HepG2 (cell line): ENCODE measurements around the gene SPOP. TPM values are rescaled to one million over a fixed set of nuclear protein-coding genes. Genes with fewer than 3 reads are reported as not detected.

Source experiments
- IKZF1 ChIP-seq: fragments of 450-650 bp; IDR thresholded peaks from 2 replicates; pipeline ENCODE4 v1.7.1; 2016
- REXO4 ChIP-seq: sonication (generic); formaldehyde crosslinking; IDR thresholded peaks from 2 replicates; pipeline ENCODE4 v1.8.0; 2022; ENCODE audit warnings: missing genetic modification reagents, mild to moderate bottlenecking, borderline replicate concordance
- ZFX ChIP-seq: sonication (generic); formaldehyde crosslinking; IDR thresholded peaks from 2 replicates; pipeline ENCODE4 v1.4.0; 2020; ENCODE audit warnings: mild to moderate bottlenecking, low read depth, missing genetic modification reagents, moderate library complexity
- ZMYM2 ChIP-seq: sonication (generic); formaldehyde crosslinking; IDR thresholded peaks from 2 replicates; pipeline ENCODE4 v1.8.0; 2022; ENCODE audit warnings: mild to moderate bottlenecking, missing genetic modification reagents
- ZNF530 ChIP-seq: sonication (generic); formaldehyde crosslinking; IDR thresholded peaks from 2 replicates; pipeline ENCODE4 v1.5.0; 2020; ENCODE audit warnings: low read depth, mild to moderate bottlenecking, missing genetic modification reagents
- ZNF782 ChIP-seq: sonication (generic); formaldehyde crosslinking; IDR thresholded peaks from 2 replicates; pipeline ENCODE4 v1.4.0; 2020; ENCODE audit warnings: missing genetic modification reagents, mild to moderate bottlenecking, borderline replicate concordance
- polyA plus RNA-seq, 8 experiments: library from polyadenylated mRNA; depleted of rRNA in 3 of 8; stranded (reverse) in 7 of 8; unstranded in 1 of 8; fragments of >200 nt; fragmentation: Illumina TruSeq in 4 of 8; extraction: Trizol in 4 of 8; gene quantifications; 2 replicates each; pipeline versions ENCODE4 v1.2.1 to v1.2.3, GENCODE V29; 2011 to 2016; ENCODE audit warnings: low read depth in 4 of 8, missing spikeins in 1 of 8, mixed read lengths in 1 of 8; ENCODE audit not compliant: insufficient read depth in 1 of 8
- total RNA-seq, 5 experiments: library from RNA; depleted of rRNA; stranded (reverse); fragments of >200 nt; fragmentation: Illumina TruSeq; extraction: Trizol; gene quantifications; 2 replicates each; pipeline ENCODE4 v1.2.3, GENCODE V29; 2016; ENCODE audit warnings: low read depth in 1 of 5
- TF ChIP-seq, protein P1 (sequence below): sonication (generic); formaldehyde crosslinking; IDR thresholded peaks from 2 replicates; pipeline ENCODE4 v1.5.0; 2020; ENCODE audit warnings: missing genetic modification reagents, mild to moderate bottlenecking, borderline replicate concordance
- TF ChIP-seq, protein P2 (sequence below): sonication (generic); formaldehyde crosslinking; IDR thresholded peaks from 2 replicates; pipeline ENCODE4 v1.4.0; 2020; ENCODE audit warnings: mild to moderate bottlenecking, missing genetic modification reagents, borderline replicate concordance
- TF ChIP-seq, protein P3 (sequence below): sonication (generic); formaldehyde crosslinking; IDR thresholded peaks from 2 replicates; pipeline ENCODE4 v1.4.0; 2020; ENCODE audit warnings: missing genetic modification reagents
- TF ChIP-seq, protein P4 (sequence below): sonication (generic); formaldehyde crosslinking; IDR thresholded peaks from 2 replicates; pipeline ENCODE4 v1.5.0; 2020; ENCODE audit warnings: mild to moderate bottlenecking, missing genetic modification reagents
- TF ChIP-seq, protein P5 (sequence below): sonication (generic); formaldehyde crosslinking; IDR thresholded peaks from 2 replicates; pipeline ENCODE4 v1.5.0; 2020; ENCODE audit warnings: mild to moderate bottlenecking, missing genetic modification reagents
- TF ChIP-seq, protein P6 (sequence below): sonication (generic); formaldehyde crosslinking; IDR thresholded peaks from 2 replicates; pipeline ENCODE4 v1.4.0; 2020; ENCODE audit warnings: mild to moderate bottlenecking, missing genetic modification reagents
- TF ChIP-seq, protein P7 (sequence below): sonication (generic); formaldehyde crosslinking; IDR thresholded peaks from 2 replicates; pipeline ENCODE4 v1.4.0; 2020; ENCODE audit warnings: missing genetic modification reagents, borderline replicate concordance

SPOP gene
- total and polyA plus RNA-seq, 2 of the 13 experiments (the other 11 are each of a cell fraction or from before 2014, with no cell fraction given) = 52.8 to 60.8 TPM

DNA sequence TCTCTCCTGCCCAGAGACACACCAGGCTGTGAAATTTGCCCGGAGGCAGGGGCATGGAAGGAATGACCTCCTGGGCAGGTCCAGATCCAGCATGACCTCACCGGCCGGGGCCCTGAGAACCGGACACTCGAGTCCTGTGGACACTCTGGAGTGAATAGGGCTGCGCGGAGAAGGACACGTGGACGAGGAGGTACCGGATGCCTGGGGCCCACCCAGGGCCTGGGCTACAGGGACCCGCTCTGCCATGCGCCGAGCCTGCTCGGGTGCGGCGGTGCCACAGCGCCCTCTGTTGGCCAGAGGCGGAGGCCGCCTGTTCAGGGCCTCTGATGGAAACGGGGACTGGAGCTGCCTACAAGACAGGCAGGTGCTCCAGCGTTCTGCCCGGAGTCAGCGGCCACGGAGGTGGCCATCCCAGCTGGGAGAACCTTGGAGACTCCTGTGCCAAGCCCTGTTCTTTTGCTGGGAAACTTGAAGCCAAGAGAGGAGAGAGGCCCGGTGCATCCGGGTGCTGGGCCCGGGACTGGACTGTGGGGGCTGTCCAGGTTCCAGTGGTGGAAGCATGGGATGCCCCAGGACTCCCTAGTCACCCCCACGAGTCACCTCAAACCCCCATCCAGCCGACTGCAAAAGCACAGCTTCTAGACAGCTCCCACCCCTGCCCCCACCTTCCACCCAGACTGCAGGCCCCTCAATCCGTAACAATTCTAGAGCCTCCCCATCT lies 121.5 kb downstream of the SPOP start (continued):
- TF ChIP-seq, protein P1, sequence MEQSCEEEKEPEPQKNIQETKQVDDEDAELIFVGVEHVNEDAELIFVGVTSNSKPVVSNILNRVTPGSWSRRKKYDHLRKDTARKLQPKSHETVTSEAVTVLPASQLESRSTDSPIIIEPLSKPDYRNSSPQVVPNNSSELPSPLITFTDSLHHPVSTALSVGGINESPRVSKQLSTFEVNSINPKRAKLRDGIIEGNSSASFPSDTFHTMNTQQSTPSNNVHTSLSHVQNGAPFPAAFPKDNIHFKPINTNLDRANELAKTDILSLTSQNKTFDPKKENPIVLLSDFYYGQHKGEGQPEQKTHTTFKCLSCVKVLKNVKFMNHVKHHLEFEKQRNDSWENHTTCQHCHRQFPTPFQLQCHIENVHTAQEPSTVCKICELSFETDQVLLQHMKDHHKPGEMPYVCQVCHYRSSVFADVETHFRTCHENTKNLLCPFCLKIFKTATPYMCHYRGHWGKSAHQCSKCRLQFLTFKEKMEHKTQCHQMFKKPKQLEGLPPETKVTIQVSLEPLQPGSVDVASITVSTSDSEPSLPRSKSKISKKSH (CRISPR knock-in tag) = 0 out of 2 replicates have a peak, but pooled peaks have one; percentile 41
- TF ChIP-seq, protein P2, sequence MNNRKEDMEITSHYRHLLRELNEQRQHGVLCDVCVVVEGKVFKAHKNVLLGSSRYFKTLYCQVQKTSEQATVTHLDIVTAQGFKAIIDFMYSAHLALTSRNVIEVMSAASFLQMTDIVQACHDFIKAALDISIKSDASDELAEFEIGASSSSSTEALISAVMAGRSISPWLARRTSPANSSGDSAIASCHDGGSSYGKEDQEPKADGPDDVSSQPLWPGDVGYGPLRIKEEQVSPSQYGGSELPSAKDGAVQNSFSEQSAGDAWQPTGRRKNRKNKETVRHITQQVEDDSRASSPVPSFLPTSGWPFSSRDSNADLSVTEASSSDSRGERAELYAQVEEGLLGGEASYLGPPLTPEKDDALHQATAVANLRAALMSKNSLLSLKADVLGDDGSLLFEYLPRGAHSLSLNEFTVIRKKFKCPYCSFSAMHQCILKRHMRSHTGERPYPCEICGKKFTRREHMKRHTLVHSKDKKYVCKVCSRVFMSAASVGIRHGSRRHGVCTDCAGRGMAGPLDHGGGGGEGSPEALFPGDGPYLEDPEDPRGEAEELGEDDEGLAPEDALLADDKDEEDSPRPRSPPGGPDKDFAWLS (CRISPR knock-in tag) = no peak
- TF ChIP-seq ZNF782 (CRISPR knock-in tag) (no peak), ZFX (CRISPR knock-in tag) (peak; percentile 88), ZNF530 (CRISPR knock-in tag) (no peak), ZMYM2 (no peak), REXO4 (CRISPR knock-in tag) (no peak), IKZF1 (no peak)
- TF ChIP-seq, protein P3, sequence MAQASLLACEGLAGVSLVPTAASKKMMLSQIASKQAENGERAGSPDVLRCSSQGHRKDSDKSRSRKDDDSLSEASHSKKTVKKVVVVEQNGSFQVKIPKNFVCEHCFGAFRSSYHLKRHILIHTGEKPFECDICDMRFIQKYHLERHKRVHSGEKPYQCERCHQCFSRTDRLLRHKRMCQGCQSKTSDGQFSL (CRISPR knock-in tag) = no peak
- TF ChIP-seq, protein P4, sequence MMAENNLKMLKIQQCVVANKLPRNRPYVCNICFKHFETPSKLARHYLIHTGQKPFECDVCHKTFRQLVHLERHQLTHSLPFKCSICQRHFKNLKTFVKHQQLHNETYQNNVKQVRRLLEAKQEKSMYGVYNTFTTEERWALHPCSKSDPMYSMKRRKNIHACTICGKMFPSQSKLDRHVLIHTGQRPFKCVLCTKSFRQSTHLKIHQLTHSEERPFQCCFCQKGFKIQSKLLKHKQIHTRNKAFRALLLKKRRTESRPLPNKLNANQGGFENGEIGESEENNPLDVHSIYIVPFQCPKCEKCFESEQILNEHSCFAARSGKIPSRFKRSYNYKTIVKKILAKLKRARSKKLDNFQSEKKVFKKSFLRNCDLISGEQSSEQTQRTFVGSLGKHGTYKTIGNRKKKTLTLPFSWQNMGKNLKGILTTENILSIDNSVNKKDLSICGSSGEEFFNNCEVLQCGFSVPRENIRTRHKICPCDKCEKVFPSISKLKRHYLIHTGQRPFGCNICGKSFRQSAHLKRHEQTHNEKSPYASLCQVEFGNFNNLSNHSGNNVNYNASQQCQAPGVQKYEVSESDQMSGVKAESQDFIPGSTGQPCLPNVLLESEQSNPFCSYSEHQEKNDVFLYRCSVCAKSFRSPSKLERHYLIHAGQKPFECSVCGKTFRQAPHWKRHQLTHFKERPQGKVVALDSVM = 0 out of 2 replicates have a peak, but pooled peaks have one; percentile 16
- TF ChIP-seq, protein P5, sequence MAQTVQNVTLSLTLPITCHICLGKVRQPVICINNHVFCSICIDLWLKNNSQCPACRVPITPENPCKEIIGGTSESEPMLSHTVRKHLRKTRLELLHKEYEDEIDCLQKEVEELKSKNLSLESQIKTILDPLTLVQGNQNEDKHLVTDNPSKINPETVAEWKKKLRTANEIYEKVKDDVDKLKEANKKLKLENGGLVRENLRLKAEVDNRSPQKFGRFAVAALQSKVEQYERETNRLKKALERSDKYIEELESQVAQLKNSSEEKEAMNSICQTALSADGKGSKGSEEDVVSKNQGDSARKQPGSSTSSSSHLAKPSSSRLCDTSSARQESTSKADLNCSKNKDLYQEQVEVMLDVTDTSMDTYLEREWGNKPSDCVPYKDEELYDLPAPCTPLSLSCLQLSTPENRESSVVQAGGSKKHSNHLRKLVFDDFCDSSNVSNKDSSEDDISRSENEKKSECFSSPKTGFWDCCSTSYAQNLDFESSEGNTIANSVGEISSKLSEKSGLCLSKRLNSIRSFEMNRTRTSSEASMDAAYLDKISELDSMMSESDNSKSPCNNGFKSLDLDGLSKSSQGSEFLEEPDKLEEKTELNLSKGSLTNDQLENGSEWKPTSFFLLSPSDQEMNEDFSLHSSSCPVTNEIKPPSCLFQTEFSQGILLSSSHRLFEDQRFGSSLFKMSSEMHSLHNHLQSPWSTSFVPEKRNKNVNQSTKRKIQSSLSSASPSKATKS = 0 out of 2 replicates have a peak, but pooled peaks have one; percentile 21
- TF ChIP-seq, protein P6, sequence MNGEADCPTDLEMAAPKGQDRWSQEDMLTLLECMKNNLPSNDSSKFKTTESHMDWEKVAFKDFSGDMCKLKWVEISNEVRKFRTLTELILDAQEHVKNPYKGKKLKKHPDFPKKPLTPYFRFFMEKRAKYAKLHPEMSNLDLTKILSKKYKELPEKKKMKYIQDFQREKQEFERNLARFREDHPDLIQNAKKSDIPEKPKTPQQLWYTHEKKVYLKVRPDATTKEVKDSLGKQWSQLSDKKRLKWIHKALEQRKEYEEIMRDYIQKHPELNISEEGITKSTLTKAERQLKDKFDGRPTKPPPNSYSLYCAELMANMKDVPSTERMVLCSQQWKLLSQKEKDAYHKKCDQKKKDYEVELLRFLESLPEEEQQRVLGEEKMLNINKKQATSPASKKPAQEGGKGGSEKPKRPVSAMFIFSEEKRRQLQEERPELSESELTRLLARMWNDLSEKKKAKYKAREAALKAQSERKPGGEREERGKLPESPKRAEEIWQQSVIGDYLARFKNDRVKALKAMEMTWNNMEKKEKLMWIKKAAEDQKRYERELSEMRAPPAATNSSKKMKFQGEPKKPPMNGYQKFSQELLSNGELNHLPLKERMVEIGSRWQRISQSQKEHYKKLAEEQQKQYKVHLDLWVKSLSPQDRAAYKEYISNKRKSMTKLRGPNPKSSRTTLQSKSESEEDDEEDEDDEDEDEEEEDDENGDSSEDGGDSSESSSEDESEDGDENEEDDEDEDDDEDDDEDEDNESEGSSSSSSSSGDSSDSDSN (CRISPR knock-in tag) = peak; percentile 83
- TF ChIP-seq, protein P7, sequence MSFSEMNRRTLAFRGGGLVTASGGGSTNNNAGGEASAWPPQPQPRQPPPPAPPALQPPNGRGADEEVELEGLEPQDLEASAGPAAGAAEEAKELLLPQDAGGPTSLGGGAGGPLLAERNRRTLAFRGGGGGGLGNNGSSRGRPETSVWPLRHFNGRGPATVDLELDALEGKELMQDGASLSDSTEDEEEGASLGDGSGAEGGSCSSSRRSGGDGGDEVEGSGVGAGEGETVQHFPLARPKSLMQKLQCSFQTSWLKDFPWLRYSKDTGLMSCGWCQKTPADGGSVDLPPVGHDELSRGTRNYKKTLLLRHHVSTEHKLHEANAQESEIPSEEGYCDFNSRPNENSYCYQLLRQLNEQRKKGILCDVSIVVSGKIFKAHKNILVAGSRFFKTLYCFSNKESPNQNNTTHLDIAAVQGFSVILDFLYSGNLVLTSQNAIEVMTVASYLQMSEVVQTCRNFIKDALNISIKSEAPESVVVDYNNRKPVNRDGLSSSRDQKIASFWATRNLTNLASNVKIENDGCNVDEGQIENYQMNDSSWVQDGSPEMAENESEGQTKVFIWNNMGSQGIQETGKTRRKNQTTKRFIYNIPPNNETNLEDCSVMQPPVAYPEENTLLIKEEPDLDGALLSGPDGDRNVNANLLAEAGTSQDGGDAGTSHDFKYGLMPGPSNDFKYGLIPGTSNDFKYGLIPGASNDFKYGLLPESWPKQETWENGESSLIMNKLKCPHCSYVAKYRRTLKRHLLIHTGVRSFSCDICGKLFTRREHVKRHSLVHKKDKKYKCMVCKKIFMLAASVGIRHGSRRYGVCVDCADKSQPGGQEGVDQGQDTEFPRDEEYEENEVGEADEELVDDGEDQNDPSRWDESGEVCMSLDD (CRISPR knock-in tag) = no peak
